Right kidney (tissue), 1 donor: Measurements from ENCODE around the gene PPP2R2C.

Experiments used
- DNase-seq: peaks from one replicate; pipeline ENCODE4 v3.0.0-alpha.2; 2016

Gene PPP2R2C

DNA sequence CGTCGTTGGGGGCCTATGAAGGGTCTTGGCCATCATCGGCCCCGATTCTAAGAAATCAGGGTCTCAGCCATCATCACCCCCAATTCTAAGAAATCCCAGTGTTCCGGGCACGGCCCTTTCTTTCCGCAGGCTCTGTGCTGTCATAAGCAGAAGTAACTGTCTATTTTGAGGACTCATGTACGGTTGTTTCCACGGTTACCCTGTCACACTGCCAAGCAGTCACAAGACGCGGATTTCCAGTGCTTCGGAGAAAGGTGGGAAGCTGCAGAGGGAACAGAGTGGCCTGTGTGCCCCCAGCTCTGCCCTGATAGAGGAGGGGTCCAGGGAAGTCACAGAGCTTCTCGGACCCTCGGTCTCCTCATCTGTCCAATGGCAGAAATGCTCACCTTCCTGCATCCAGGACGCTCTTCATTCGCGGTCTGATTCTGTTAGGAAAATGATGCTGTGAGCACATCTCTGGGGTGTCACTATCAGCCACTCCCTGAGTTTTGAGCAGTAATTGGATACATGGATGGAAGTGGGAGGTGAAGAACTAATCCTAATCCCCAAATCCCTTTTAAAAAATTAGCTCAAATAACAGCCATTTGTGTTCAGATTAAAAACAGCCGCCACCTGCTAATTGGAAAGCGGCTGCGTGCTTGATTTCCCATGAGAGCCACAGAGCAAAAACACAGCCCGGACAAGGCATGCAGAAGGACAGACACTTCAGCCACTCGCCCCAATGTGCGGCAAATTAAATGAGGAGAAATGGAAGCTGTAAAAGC, 129.7 kb downstream of the PPP2R2C start:
- DNase-seq, result no peak

DNA sequence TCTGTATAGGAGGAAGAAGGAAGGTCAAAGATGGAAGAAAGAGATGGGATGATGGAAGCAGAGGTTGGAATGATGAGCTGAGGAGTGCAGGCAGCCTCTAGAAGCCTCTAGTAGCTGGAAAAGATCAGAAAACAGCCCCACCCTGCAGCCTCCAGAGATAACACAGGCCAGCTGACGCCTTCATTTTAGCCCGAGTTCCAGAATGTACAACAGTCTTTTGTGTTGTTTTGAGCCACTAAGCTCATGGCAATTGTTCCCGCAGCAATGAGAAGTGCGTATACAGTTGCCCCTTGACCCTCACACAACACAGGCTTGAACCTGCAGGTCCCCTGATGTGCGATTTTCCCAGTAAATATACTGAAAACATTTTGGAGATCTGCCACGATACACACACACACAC, 130.7 kb downstream of the PPP2R2C start:
- DNase-seq, result no peak

DNA sequence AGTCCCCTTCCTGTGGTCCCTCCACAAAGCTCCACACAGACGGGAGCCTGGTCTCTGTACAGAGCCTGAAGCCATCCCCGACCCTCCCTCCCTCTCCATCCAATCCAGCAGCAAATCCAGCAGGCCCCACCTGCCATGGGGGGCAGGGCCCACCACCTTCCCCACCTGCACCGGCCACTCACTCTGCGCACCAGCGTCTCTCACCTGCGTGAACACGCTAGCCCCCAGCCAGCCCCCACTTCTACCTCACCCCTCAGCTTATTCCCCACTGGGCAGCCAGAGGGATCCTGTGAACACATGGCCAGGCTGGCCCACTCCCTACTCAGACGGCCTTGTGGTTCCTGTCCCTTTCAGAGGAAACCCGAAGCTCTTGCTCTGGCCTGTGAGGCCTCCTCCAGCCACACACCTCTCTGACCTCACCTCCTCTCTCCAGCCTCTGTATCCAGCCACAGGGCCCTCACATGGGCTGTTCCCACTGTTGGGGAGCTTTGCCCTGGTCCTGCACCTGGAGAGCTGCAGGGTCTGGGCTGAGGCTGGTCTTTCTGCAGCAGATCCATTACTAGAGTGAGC, 131.9 kb downstream of the PPP2R2C start:
- DNase-seq, result no peak

DNA sequence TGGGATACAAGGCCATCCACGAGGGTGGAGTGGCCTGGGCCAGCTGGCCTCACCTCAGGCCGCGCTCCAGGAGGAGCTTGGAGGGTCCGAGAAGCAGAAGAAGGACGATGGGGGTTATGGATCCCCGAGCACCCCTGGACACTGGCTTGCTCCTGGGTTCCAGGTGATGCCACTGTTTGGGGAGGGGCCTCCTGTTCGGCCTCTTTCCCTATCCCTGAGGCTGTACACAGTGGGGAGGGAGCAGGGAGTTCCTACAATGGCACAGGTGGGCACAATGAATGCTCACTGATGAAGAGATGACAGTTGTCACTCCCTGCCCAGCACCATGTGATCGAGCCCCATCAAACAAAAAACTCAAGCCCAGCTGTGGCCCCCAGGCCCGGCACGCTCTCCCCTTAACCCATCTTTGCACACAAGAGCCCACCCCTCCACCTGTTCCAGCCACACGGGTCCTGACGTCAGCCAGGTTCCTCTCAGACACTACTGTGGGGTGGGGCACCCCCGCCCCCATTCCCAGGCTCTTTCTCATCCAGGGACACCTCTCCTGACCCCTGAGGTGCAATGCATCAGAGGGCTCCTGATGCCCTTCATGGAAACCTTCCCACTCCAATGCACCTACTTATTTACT, 132.5 kb downstream of the PPP2R2C start:
- no peak for DNase-seq

- no peak for DNase-seq
These were observed 133.2 kb downstream of the PPP2R2C start for GRCh38 chr4:6338951-6339817.

GRCh38 chr4:6338175-6338950, 134.1 kb downstream of the PPP2R2C start:
- no peak for DNase-seq

DNA sequence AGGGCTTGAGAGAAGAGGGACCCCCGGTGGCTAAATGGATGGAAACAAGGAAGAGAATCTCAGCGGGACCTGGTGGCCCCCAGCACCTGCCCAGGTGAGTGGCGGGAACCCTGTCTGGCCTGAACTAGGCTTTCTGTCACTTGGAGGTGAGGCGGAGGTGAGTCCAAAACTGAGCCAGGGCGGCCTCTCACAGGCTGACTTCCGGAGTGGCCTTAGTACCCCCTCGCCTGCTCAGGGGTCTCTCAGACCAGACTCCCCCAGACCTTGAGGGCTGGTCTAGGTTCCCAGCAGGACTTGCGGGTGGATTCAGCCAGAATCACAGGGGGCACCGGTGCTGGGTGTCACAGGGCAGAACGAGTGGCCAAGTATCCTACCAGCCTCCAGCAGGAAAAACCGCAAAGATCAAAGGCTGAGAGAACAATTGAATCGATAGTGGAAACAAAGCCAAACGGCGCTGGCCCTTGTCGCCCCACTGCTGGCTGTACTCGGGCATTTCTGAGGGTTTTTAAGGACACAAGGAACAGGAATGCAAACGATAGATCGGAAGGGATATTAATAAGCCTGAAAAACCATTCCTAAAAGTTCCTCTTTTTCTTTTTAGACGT, 135.0 kb downstream of the PPP2R2C start:
- DNase-seq, result no peak

DNA sequence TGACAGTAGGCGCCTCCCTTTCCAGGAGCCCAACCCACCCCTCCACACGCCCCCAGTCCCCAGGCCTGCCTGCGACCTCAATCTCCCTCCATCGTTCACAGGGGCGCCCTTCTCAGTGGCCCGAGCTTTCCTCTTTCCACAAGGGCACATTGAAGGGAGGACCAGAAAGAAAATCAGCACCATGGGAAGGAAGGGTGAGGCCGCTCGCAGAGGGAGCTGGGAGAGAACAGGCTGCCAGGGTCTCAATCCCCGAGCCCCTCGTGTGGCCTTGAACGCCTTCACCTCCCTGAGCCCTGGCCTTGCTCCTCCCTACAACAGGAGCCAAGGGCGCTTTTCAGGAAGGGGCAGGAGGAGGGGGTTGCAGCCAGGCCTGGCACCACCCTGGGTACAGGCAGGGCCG, 136.2 kb downstream of the PPP2R2C start:
- DNase-seq, result no peak

DNA sequence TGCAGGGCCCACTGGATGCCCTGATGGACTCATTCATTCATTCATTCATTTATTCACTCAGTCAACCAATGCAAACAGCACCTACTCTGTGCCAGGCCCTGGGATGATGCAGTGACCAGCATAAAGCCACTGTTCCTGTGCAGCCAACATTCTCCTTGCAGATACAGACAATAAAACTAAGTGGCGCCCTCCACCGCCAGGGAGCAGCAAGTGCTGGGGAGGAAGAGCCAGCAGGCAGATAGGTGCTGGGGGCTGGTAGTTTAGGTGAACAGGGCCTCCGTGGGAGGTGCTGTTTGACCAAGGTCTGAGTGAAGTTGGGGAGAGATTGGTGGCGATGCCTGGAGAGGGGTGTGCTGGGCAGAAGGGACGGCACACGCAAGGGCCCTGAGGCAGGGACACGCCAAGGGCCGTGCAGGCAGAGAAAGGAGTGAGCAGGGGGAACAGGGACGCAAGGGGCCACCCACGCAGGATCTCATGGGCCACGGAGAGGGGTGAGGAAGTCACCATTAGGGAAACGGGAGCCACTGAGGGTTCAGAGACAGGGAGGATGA, 137.3 kb downstream of the PPP2R2C start:
- DNase-seq, result no peak

DNA sequence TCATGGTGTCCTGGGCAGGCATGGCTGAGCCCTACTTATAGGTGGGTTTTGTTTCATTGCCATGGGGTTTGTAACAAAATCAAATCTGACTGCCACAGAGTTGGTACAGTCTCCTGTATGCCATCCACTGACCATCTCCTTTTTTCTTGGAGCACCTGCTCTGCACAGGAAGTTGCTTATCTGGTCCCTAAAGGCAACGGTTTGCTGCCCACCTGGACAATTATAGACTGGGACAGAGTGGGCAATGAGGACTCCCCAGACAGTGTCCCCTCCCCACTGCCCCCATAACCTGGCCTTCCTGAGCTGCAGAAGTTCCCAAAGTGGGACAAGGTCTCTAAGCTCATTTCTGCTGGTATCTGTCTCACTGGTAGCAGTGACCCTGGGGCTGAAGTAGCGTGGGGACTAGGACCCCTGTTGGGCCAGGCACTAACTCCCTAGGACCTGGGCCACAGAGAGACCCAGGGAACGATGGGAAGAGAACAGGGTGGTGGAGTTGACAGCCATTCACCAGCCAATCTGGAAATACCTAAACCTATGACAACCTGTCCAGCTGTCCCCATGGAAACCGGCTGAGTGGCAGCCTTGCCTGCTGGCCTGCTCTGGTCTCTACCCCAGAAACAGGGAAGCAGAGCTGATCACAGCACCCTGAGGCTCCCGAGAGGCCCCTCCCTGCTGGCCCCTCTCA, 138.1 kb downstream of the PPP2R2C start:
- no peak for DNase-seq

- DNase-seq, result no peak
These were observed 138.9 kb downstream of the PPP2R2C start for GRCh38 chr4:6333301-6334202.

- DNase-seq, result no peak
These were observed 139.8 kb downstream of the PPP2R2C start for GRCh38 chr4:6332669-6333050.

- DNase-seq, result peak; percentile 29
These were observed 140.3 kb downstream of the PPP2R2C start for GRCh38 chr4:6332042-6332668.

DNA sequence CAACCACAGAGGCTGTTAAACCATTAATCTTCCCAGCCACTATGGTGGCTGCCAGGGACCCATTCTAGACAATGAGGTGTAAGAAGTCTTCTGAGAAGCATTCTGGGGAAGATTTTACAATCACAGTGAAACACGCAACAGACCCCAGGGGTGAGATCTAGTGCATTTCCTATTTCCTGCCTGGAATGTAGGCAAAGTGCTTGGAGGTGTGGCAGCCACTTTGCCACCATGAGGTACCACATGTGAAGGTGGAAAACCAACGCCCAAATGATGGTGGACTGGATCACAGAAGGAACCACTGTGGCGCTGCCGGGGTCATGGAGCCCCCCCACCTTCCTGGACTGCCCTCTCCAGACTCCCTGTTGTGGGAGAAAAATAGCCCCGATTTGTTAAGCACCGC, 140.9 kb downstream of the PPP2R2C start:
- no peak for DNase-seq

- DNase-seq, result no peak
These were observed 141.4 kb downstream of the PPP2R2C start for GRCh38 chr4:6331018-6331417.

DNA sequence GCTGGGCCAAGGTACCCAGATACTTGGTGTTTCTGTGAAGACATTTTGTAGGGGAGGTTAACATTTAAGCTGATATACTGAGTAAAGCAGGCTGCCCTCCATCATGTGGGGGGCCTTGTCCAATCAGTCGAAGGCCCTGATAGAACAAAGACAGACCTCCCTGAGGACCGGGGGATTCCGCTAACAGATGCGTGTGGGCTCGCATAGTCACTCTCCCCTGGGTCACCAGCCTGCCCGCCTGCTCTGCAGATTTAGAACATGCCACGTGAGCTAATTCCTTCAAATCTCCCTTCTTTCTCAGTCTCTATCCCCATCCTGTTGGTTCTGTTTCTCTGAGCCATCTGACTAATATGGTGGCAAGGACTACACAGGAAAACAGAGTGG, 142.0 kb downstream of the PPP2R2C start:
- DNase-seq, result no peak

DNA sequence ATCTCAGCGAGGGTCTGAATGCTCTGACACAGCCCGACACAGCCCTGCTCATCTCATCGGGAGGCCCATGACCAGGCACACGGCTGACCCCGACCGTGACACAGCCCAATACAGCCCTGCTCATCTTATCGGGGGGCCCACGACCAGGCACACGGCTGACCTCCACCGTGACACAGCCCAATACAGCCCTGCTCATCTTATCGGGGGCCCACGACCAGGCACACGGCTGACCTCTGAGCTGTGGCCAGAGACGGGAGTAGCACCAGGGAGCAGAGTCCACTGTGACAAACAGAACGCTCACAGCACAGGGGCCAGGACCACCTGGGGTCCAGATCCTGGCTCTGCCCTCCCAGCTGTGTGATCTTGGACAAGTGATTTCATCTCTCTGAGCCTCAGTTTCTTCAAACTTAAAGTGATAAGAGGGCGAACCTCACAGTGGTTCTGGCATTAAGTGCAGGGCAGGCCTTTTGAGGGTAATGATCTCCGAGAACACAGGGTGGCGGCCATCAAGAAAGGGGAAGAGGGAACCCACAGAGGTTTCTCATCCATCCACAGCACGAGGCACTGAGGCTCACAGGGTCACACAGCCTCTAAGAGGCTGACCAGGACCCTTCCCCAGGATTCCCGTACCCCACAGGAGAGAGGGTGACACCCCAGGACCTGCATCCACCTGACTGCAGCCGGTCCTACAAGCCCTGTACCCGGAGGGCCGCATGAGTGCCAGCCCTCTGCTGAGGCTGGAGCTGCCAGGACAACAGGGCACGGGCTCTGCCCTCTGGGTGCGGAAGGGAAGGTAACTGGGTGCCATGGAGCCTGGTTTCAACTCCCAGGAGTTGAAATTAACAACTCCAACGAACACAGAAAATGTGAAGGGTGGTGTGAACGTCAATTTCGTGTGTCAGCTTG, 142.7 kb downstream of the PPP2R2C start:
- no peak for DNase-seq

GRCh38 chr4:6328526-6328925, 143.9 kb downstream of the PPP2R2C start:
- no peak for DNase-seq
